ENCODE results near the gene ERMARD.

DNA sequence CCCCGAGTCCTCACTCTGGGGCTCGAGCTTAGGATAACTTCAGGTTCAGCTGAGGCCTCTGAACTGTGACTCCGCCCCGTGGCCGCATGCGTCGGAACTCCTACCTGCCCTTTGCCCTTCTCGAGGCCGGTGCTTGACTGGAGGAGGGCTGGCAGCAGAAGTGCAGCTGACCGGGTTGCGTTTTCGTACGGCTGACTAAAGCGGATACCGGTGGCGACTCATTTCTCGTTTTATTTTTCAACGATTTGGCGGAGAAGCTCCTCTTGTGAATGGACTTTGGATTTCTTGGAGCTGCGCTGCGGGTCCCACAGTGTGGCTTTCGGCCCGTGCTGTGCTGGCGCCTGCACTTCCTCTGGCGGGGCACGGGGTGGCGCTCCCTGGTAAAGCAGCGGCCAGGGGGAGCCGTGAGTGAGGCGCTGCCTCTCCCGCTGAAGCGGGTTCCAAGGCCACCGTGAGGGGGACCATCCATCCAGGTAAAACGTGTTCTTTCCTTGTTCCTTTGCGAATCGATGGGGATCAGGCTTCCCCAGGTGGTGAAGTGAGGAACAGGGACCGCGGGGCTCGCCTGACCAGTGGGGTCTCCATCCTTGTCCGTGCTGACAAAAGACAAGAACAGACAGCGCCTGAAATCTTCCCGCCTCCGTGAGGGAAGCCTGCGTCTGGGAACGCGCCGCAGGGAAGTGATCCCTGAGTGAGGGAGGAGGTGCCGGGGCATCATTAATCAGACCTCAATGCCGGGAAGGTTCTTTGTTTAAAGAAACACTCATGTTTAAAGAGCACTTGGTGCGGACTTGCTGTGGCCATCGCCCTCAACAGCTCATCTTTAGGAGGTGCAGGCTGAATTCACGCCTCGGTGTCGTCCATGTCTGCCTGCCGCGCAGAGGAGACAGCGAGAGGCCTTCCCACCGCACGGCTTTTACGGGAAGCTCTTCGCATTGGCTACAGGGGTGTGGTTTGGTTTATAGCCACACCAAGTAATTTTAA is 38.8 kb downstream of the ERMARD start:
- TF ChIP-seq, protein P1, sequence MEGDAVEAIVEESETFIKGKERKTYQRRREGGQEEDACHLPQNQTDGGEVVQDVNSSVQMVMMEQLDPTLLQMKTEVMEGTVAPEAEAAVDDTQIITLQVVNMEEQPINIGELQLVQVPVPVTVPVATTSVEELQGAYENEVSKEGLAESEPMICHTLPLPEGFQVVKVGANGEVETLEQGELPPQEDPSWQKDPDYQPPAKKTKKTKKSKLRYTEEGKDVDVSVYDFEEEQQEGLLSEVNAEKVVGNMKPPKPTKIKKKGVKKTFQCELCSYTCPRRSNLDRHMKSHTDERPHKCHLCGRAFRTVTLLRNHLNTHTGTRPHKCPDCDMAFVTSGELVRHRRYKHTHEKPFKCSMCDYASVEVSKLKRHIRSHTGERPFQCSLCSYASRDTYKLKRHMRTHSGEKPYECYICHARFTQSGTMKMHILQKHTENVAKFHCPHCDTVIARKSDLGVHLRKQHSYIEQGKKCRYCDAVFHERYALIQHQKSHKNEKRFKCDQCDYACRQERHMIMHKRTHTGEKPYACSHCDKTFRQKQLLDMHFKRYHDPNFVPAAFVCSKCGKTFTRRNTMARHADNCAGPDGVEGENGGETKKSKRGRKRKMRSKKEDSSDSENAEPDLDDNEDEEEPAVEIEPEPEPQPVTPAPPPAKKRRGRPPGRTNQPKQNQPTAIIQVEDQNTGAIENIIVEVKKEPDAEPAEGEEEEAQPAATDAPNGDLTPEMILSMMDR (IDR thresholded peaks at IDR 0.05): peak; percentile 97
- no peak for TF ChIP-seq ZFX (IDR thresholded peaks at IDR 0.05; ENCODE audit: borderline replicate concordance)
